HepG2 (cell line): ENCODE measurements around the gene CNGA3.

Source experiments
- CEBPB ChIP-seq: IDR thresholded peaks from 2 replicates; pipeline ENCODE4 v1.6.1; 2011; ENCODE audit warnings: low read depth, low read length, improper control_type of control experiment, borderline replicate concordance
- CHD2 ChIP-seq: IDR thresholded peaks from 2 replicates; pipeline ENCODE4 v1.6.1; 2011; ENCODE audit warnings: low read depth, low read length, improper control_type of control experiment
- CTCF ChIP-seq: sonication (generic); formaldehyde crosslinking; IDR thresholded peaks from 2 replicates; pipeline ENCODE4 v1.5.0; 2020; ENCODE audit warnings: mild to moderate bottlenecking, missing genetic modification reagents, moderate library complexity
- DPF2 ChIP-seq: sonication (generic); formaldehyde crosslinking; IDR thresholded peaks from 2 replicates; pipeline ENCODE4 v1.4.0; 2020; ENCODE audit warnings: mild to moderate bottlenecking, low read depth, missing genetic modification reagents, borderline replicate concordance
- EZH2 ChIP-seq: conservative IDR thresholded peaks from 2 replicates; pipeline ENCODE4 v1.6.1; 2012; ENCODE audit warnings: mild to moderate bottlenecking, low read depth, low read length, moderate library complexity
- FOXK2 ChIP-seq: fragments of 450-650 bp; IDR thresholded peaks from 2 replicates; pipeline ENCODE4 v1.6.1; 2016
- JUN ChIP-seq: sonication (generic); formaldehyde crosslinking; IDR thresholded peaks from 2 replicates; pipeline ENCODE4 v1.4.0; 2020; ENCODE audit warnings: mild to moderate bottlenecking, missing genetic modification reagents
- JUNB ChIP-seq: sonication (generic); formaldehyde crosslinking; IDR thresholded peaks from 2 replicates; pipeline ENCODE4 v1.8.0; 2022; ENCODE audit warnings: missing genetic modification reagents, mild to moderate bottlenecking, borderline replicate concordance
- MXD4 ChIP-seq: IDR thresholded peaks from 2 replicates; pipeline ENCODE4 v1.6.1; 2016; ENCODE audit warnings: mild to moderate bottlenecking, missing biosample characterization, missing genetic modification reagents
- MYNN ChIP-seq: sonication (generic); formaldehyde crosslinking; IDR thresholded peaks from 2 replicates; pipeline ENCODE4 v1.4.0; 2020; ENCODE audit warnings: mild to moderate bottlenecking, low read depth, missing genetic modification reagents
- POLR2AphosphoS5 ChIP-seq: IDR thresholded peaks from 2 replicates; pipeline ENCODE4 v1.6.1; 2012; ENCODE audit warnings: low read depth, low read length
- RFX1 ChIP-seq: fragments of 450-650 bp; IDR thresholded peaks from 2 replicates; pipeline ENCODE4 v1.6.1; 2017
- ZFAT ChIP-seq: sonication (generic); formaldehyde crosslinking; conservative IDR thresholded peaks from 2 replicates; pipeline ENCODE4 v1.8.1; 2023; ENCODE audit warnings: missing genetic modification reagents, inconsistent platforms

- no peak for TF ChIP-seq EZH2
- no peak for TF ChIP-seq MXD4 (CRISPR knock-in tag)
- no peak for TF ChIP-seq MYNN (CRISPR knock-in tag)
- TF ChIP-seq CHD2, result no peak
- TF ChIP-seq CEBPB, result no peak
- TF ChIP-seq FOXK2, result no peak
- no peak for TF ChIP-seq RFX1
- no peak for TF ChIP-seq JUNB
- TF ChIP-seq DPF2 (CRISPR knock-in tag), result no peak
- TF ChIP-seq JUN, result no peak
- no peak for TF ChIP-seq ZFAT (CRISPR knock-in tag)
- TF ChIP-seq POLR2AphosphoS5, result no peak
- TF ChIP-seq CTCF (CRISPR knock-in tag), result no peak
Observed at GRCh38 chr2:98388081-98388480, 41.8 kb downstream of the CNGA3 start.
